ENCODE results near the gene EYA2. TPM values are rescaled to one million over a fixed set of nuclear protein-coding genes. Genes with fewer than 3 reads are reported as not detected.
"Not testable (repeated sequence)": the region's sequence is repeated elsewhere in the genome, so short reads cannot be mapped to it uniquely, and the experiment has no call there.

The EYA2 gene
- total and polyA plus RNA-seq, 4 donors = 1.6 to 4.4 (median 2.1) TPM

DNA sequence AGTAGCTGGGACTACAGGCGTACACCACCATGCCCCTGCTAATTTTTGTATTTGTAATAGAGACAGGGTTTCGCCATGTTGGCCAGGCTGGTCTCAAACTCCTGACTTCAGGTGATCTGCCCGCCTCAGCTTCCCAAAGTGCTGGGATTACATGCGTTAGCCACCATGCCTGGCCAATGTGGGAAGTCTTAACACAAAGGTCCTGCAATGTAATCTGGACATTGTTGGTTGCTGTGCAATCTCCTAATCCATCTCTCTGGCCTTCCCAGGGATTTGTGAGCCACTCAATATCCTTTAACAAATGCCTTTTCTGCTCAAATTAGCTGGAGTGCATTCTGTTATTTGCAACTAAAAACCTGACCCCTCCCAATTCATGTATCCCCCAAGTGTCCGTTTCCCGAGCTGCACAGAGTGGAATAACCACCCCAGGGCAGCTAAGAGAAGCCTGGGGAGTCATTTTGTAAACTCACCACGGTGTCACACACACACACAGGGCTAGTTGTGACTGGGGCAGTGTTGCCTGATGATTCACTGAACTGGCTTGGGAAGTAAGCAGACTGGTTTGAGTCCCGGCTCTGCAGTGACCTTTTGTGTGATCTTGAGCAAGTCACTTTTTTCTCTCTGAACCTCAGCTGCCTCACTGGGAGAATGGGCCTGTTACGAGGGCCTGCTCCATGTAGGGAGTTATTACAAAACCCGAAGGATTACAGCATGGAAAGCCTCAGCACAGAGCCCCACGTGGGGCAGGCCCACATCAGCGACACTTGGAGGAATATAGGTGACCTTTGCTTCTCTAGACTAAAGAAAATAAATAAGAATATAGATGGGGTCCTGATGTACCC is 309.6 kb downstream of the EYA2 start:
- no peak for DNase-seq
- no peak for ATAC-seq (ENCODE audit: insufficient read depth, low FRiP score)
- no peak overlapping the region for H3K27ac ChIP-seq (ENCODE audit: low read depth in 1 of 2, low read length in 1 of 2)
- WGBS, 2 donors = 92 to 93% methylated on average over 12 of the region's 12 CpGs
- peaks cover 0 to 6% (median 3%) of the 10 kb centered on the region in 4 donors for H3K36me3 ChIP-seq (ENCODE audit: control insufficient read depth in 4 of 4, insufficient read depth in 4 of 4, low read length in 4 of 4)
- H3K9ac ChIP-seq (ENCODE audit: insufficient read depth in 1 of 2, low read length in 2 of 2) = no peak overlapping the region
- no peaks in the 10 kb centered on the region for H3K4me1 ChIP-seq (ENCODE audit: control insufficient read depth in 5 of 5, insufficient read depth in 5 of 5, low read length in 5 of 5)
- no peak overlapping the region for H3K4me3 ChIP-seq
- TF ChIP-seq, protein P1, sequence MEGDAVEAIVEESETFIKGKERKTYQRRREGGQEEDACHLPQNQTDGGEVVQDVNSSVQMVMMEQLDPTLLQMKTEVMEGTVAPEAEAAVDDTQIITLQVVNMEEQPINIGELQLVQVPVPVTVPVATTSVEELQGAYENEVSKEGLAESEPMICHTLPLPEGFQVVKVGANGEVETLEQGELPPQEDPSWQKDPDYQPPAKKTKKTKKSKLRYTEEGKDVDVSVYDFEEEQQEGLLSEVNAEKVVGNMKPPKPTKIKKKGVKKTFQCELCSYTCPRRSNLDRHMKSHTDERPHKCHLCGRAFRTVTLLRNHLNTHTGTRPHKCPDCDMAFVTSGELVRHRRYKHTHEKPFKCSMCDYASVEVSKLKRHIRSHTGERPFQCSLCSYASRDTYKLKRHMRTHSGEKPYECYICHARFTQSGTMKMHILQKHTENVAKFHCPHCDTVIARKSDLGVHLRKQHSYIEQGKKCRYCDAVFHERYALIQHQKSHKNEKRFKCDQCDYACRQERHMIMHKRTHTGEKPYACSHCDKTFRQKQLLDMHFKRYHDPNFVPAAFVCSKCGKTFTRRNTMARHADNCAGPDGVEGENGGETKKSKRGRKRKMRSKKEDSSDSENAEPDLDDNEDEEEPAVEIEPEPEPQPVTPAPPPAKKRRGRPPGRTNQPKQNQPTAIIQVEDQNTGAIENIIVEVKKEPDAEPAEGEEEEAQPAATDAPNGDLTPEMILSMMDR (IDR thresholded peaks at IDR 0.05; ENCODE audit: control extremely low read depth, extremely low read depth) = no peak
- H3K27me3 ChIP-seq (ENCODE audit: control insufficient read depth in 3 of 3, insufficient read depth in 3 of 3, low read length in 2 of 3) = no peaks in the 10 kb centered on the region
- no peaks in the 10 kb centered on the region for H3K9me3 ChIP-seq (ENCODE audit: control insufficient read depth in 4 of 4, insufficient read depth in 3 of 4, low read length in 3 of 4)

DNA sequence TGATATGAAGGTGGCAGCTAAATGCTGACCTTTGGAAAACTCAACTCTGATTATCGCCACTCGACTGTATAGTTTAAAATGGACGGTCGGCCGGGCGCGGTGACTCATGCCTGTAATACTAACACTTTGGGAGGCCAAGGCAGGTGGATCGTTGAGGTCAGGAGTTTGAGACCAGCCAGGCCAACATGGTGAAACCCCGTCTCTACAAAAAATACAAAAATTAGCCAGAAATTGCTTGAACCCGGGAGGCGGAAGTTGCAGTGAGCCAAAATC is 310.1 kb downstream of the EYA2 start:
- 92 to 97% methylated on average over 11 of the region's 11 CpGs for WGBS, 2 donors
- ATAC-seq (ENCODE audit: insufficient read depth, low FRiP score); H3K4me1 ChIP-seq (ENCODE audit: control insufficient read depth in 5 of 5, insufficient read depth in 5 of 5, low read length in 5 of 5); H3K9me3 ChIP-seq (ENCODE audit: control insufficient read depth in 4 of 4, insufficient read depth in 3 of 4, low read length in 3 of 4); H3K9ac ChIP-seq (ENCODE audit: insufficient read depth in 1 of 2, low read length in 2 of 2); H3K4me3 ChIP-seq; DNase-seq; H3K27ac ChIP-seq (ENCODE audit: low read depth in 1 of 2, low read length in 1 of 2); H3K36me3 ChIP-seq (ENCODE audit: control insufficient read depth in 4 of 4, insufficient read depth in 4 of 4, low read length in 4 of 4); H3K27me3 ChIP-seq (ENCODE audit: control insufficient read depth in 3 of 3, insufficient read depth in 3 of 3, low read length in 2 of 3): not testable (repeated sequence)

DNA sequence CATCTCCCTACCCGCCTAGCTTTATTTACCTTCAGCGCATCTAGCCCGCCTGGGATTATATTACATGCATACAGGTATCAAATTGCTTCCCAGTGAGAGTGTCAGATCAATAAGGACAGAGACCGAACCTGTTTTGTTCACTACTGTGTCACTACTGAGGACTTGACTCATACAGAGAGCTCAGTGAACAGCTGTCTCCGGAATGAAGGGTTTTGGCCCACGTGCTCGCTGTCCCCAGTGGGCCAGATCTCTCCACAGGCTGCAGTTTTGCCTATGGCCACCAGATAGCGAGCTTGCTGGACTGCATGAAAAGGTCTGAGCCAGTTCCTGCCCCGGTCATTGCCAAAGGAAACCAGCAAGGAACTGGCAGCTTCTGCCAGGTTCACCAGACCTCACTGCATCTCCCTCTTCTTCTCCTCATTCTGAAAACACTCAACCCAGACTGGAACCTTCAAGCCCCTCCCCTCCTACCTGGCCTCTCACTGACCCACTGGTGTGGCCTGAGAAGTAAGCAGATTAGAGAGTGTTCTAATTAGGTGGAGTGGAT is 311.0 kb downstream of the EYA2 start:
- Histone ChIP-seq H3K36me3 (ENCODE audit: control insufficient read depth in 4 of 4, insufficient read depth in 4 of 4, low read length in 4 of 4) (peaks cover 0 to 15% (median 8%) of the 10 kb centered on the region in 4 donors), H3K27me3 (ENCODE audit: control insufficient read depth in 3 of 3, insufficient read depth in 3 of 3, low read length in 2 of 3) (no peaks in the 10 kb centered on the region), H3K9ac (ENCODE audit: insufficient read depth in 1 of 2, low read length in 2 of 2) (no peak overlapping the region), H3K4me1 (ENCODE audit: control insufficient read depth in 5 of 5, insufficient read depth in 5 of 5, low read length in 5 of 5) (no peaks in the 10 kb centered on the region), H3K27ac (ENCODE audit: low read depth in 1 of 2, low read length in 1 of 2) (no peak overlapping the region), H3K9me3 (ENCODE audit: control insufficient read depth in 4 of 4, insufficient read depth in 3 of 4, low read length in 3 of 4) (no peaks in the 10 kb centered on the region), H3K4me3 (no peak overlapping the region)
- no peak for ATAC-seq (ENCODE audit: insufficient read depth, low FRiP score)
- TF ChIP-seq, protein P1 (IDR thresholded peaks at IDR 0.05; ENCODE audit: control extremely low read depth, extremely low read depth) = peak; percentile 63
- 55 to 60% methylated on average over 9 of the region's 9 CpGs for WGBS, 2 donors
- peak in 2 of 3 donors; percentile 26 to 59 for DNase-seq

DNA sequence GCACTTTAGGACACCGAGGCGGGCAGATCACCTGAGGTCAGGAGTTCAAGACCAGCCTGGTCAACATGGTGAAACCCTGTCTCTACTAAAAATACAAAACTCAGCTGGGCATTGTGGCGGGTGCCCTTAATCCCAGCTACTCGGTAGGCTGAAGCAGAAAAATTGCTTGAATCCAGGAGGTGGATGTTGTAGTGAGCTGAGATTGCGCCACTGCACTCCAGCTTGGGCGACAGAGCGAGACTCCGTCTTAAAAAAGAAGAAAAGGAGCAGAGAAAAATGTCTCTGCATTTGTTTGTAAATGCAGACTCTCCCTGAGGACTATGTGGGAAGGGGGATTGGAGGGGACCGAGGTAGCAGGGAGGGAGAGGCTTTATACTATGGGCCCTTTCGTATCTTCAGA is 311.9 kb downstream of the EYA2 start:
- 86 to 94% methylated on average over 10 of the region's 10 CpGs for WGBS, 2 donors
- H3K27ac ChIP-seq (ENCODE audit: low read depth in 1 of 2, low read length in 1 of 2); DNase-seq; H3K9me3 ChIP-seq (ENCODE audit: control insufficient read depth in 4 of 4, insufficient read depth in 3 of 4, low read length in 3 of 4); H3K9ac ChIP-seq (ENCODE audit: insufficient read depth in 1 of 2, low read length in 2 of 2); H3K4me1 ChIP-seq (ENCODE audit: control insufficient read depth in 5 of 5, insufficient read depth in 5 of 5, low read length in 5 of 5); ATAC-seq (ENCODE audit: insufficient read depth, low FRiP score); H3K27me3 ChIP-seq (ENCODE audit: control insufficient read depth in 3 of 3, insufficient read depth in 3 of 3, low read length in 2 of 3); H3K4me3 ChIP-seq: not testable (repeated sequence)
- H3K36me3 ChIP-seq (ENCODE audit: control insufficient read depth in 4 of 4, insufficient read depth in 4 of 4, low read length in 4 of 4) = peaks cover 4 to 21% (median 14%) of the 10 kb centered on the region in 4 donors
